Measurements from ENCODE around the gene STX17. TPM values are rescaled to one million over a fixed set of nuclear protein-coding genes. Genes with fewer than 3 reads are reported as not detected.
A peak's percentile ranks its signal among the peaks of the same experiment; 100 is the strongest.

The STX17 gene
- total RNA-seq, 2 experiments from 2014 or later, result 33.3 to 41.9 TPM

GRCh38 chr9:99916650-99917049, 10.2 kb downstream of the STX17 start:
- POLR2A ChIA-PET, result no interaction called here
- Mint-ChIP-seq H3K4me1 (ENCODE audit: low read depth) (peaks cover 41% of the 10 kb centered on the region), H3K9me3 (no peaks in the 10 kb centered on the region), H3K27ac (no peak overlapping the region), H3K27me3 (no peaks in the 10 kb centered on the region), H3K36me3 (ENCODE audit: low read depth) (peaks cover 52% of the 10 kb centered on the region), H3K4me3 (no peak overlapping the region)
- CTCF ChIA-PET, result interaction anchor here (0.8 to 1.3 kb wide), 2 partner anchors 10 to 12 kb away, joined by 4 to 5 read pairs; partner anchors contain the start of gene STX17
- DNase-seq (no peak), ATAC-seq (no peak)
- TF ChIP-seq CTCF (IDR thresholded peaks at IDR 0.05), result no peak
- intact Hi-C loops (cut with micrococcal nuclease), result no loop called here

DNA sequence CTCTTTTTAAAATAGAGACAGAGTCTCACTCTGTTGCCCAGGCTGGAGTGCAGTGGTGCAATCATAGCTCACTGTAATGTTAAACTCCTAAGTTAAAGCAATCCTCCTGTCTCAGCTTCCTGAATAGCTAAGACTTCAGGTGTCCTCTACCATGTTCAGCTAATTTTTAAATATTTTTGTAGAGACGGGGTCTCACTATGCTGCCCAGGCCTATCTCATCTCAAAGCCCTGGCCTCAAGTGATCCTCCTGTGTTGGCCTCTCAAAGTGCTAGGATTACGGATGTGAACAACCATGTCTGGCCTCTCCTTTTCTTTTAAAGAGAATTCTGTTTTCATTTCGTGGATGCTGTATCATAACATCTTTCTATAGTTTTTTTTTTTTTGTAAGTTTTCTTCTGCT, 11.7 kb downstream of the STX17 start:
- H3K4me3 Mint-ChIP-seq, result no peak overlapping the region
- no peak for ATAC-seq

GRCh38 chr9:99919930-99920329, 13.5 kb downstream of the STX17 start:
- intact Hi-C loops (cut with micrococcal nuclease), result no loop called here
- peaks cover 4% of the 10 kb centered on the region for H3K9me3 Mint-ChIP-seq
- CTCF ChIA-PET, result no interaction called here
- no peak for DNase-seq
- H3K4me1 Mint-ChIP-seq (ENCODE audit: low read depth), result peaks cover 35% of the 10 kb centered on the region
- H3K4me3 Mint-ChIP-seq, result no peak overlapping the region
- no peak overlapping the region for H3K27ac Mint-ChIP-seq
- POLR2A ChIA-PET, result no interaction called here
- H3K36me3 Mint-ChIP-seq (ENCODE audit: low read depth), result peaks cover 72% of the 10 kb centered on the region
- no peaks in the 10 kb centered on the region for H3K27me3 Mint-ChIP-seq
- no peak for TF ChIP-seq CTCF (IDR thresholded peaks at IDR 0.05)
- no peak for ATAC-seq

More for the DNA sequence above, 11.7 kb downstream of the STX17 start:
- Mint-ChIP-seq H3K36me3 (ENCODE audit: low read depth) (peaks cover 62% of the 10 kb centered on the region), H3K27me3 (no peaks in the 10 kb centered on the region), H3K9me3 (no peaks in the 10 kb centered on the region), H3K27ac (no peak overlapping the region), H3K4me1 (ENCODE audit: low read depth) (peaks cover 41% of the 10 kb centered on the region)
- ChIA-PET CTCF (interaction anchor here (0.7 to 2.6 kb wide), 3 partner anchors 9 to 734 kb away, joined by 3 to 6 read pairs (median 4); partner anchors contain the start of gene STX17), POLR2A (no interaction called here)
- TF ChIP-seq CTCF (IDR thresholded peaks at IDR 0.05), result no peak
- no peak for DNase-seq
- intact Hi-C loops (cut with micrococcal nuclease), result no loop called here

GRCh38 chr9:99921875-99922710, 15.6 kb downstream of the STX17 start:
- TF ChIP-seq CTCF (IDR thresholded peaks at IDR 0.05), result no peak
- CTCF ChIA-PET, result no interaction called here
- H3K27ac Mint-ChIP-seq, result peak overlapping the region; percentile 7
- DNase-seq (no peak), ATAC-seq (no peak)
- H3K36me3 Mint-ChIP-seq (ENCODE audit: low read depth), result peaks cover 77% of the 10 kb centered on the region
- intact Hi-C loops (cut with micrococcal nuclease), result no loop called here
- POLR2A ChIA-PET, result no interaction called here
- no peak overlapping the region for H3K4me3 Mint-ChIP-seq
- no peaks in the 10 kb centered on the region for H3K27me3 Mint-ChIP-seq
- H3K4me1 Mint-ChIP-seq (ENCODE audit: low read depth), result peaks cover 38% of the 10 kb centered on the region
- H3K9me3 Mint-ChIP-seq, result peaks cover 16% of the 10 kb centered on the region

GRCh38 chr9:99922711-99923030, 16.2 kb downstream of the STX17 start:
- no peak for ATAC-seq
- H3K36me3 Mint-ChIP-seq (ENCODE audit: low read depth), result peaks cover 72% of the 10 kb centered on the region
- H3K9me3 Mint-ChIP-seq, result peaks cover 16% of the 10 kb centered on the region
- H3K4me3 Mint-ChIP-seq, result no peak overlapping the region
- CTCF ChIA-PET, result no interaction called here
- POLR2A ChIA-PET, result no interaction called here
- H3K27ac Mint-ChIP-seq, result no peak overlapping the region
- H3K27me3 Mint-ChIP-seq, result no peaks in the 10 kb centered on the region
- intact Hi-C loops (cut with micrococcal nuclease), result no loop called here
- TF ChIP-seq CTCF (IDR thresholded peaks at IDR 0.05), result no peak
- H3K4me1 Mint-ChIP-seq (ENCODE audit: low read depth), result peaks cover 36% of the 10 kb centered on the region
- DNase-seq, result no peak
